Testis (tissue), 2 donors: ENCODE results near the gene LSM7.

Source experiments
- POLR2A ChIP-seq: fragments of 450-650 bp; IDR thresholded peaks from one replicate; pipeline ENCODE4 v1.6.1; 2017; ENCODE audit warnings: antibody characterized with exemption, mild to moderate bottlenecking, moderate library complexity
- TF ChIP-seq, protein P1 (sequence below), 3 experiments: fragments of 450-650 bp in 2 of 3; fragments of 200-600 bp in 1 of 3; sonication (generic) in 1 of 3; IDR thresholded peaks; one replicate each; pipeline ENCODE4 v1.5.1; 2016 to 2019; ENCODE audit warnings: antibody characterized with exemption in 3 of 3, mild to moderate bottlenecking in 2 of 3, moderate library complexity in 1 of 3

DNA sequence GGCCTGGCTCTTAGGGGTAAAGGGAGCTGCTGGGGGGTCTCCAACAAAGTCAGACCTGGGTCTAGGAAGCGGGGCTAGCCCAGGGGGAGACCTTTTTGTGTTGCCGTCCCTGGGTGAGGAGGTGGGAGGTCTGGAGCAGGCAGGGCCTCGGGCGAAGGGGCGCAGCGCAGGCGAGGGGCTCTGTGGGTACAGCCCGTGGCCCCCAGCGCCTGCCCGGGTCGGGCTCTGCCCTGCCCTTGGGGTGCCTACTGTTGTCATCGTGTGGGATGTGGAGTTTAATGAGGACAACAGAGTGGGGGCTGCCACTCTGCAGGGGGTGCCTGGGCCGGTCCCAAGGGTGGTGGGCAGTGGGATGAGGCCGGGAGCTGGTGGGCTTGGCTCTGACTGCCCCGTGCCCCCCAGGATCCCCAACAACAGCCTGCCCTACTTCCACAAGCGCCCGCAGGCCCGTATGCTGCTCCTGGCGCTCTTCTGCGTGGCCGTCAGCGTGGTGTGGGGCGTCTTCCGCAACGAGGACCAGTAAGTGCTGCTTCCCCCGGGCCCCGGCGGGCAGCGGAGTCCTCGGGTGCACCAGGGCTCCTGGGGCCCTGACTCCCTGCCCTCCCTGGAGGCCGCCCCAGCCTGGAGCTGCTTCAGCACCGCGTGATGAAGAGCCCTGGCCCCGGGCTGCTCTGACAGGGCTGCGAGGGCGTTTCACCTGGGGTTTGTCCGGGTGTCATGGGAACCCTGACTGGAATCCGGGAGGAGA lies 12.3 kb upstream of the LSM7 start:
- TF ChIP-seq, protein P1, sequence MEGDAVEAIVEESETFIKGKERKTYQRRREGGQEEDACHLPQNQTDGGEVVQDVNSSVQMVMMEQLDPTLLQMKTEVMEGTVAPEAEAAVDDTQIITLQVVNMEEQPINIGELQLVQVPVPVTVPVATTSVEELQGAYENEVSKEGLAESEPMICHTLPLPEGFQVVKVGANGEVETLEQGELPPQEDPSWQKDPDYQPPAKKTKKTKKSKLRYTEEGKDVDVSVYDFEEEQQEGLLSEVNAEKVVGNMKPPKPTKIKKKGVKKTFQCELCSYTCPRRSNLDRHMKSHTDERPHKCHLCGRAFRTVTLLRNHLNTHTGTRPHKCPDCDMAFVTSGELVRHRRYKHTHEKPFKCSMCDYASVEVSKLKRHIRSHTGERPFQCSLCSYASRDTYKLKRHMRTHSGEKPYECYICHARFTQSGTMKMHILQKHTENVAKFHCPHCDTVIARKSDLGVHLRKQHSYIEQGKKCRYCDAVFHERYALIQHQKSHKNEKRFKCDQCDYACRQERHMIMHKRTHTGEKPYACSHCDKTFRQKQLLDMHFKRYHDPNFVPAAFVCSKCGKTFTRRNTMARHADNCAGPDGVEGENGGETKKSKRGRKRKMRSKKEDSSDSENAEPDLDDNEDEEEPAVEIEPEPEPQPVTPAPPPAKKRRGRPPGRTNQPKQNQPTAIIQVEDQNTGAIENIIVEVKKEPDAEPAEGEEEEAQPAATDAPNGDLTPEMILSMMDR (IDR thresholded peaks at IDR 0.05), result no peak
- TF ChIP-seq POLR2A, result no peak
